ENCODE measurements around the gene ITPKC. TPM values are rescaled to one million over a fixed set of nuclear protein-coding genes. Genes with fewer than 3 reads are reported as not detected.

Gene ITPKC
- total and polyA plus RNA-seq, 2 of the 13 experiments (the other 11 are each of a cell fraction or from before 2014, with no cell fraction given) = 6.9 to 11.2 TPM

- no peak for TF ChIP-seq THAP8 (CRISPR knock-in tag; IDR thresholded peaks at IDR 0.05; ENCODE audit: borderline replicate concordance)
- no peak for TF ChIP-seq TBL1XR1 (IDR thresholded peaks at IDR 0.05; ENCODE audit: borderline replicate concordance, low read length, partially characterized antibody)
- peak; percentile 27; the same call in 1 of the 2 replicates for TF ChIP-seq THAP9 (CRISPR knock-in tag; IDR thresholded peaks at IDR 0.05; ENCODE audit: borderline replicate concordance)
- no peak for TF ChIP-seq MAF1 (CRISPR knock-in tag; IDR thresholded peaks at IDR 0.05; ENCODE audit: borderline replicate concordance)
- no peak for TF ChIP-seq ZNF629 (CRISPR knock-in tag; conservative IDR thresholded peaks at IDR 0.05)
- TF ChIP-seq ZNF451 (CRISPR knock-in tag; IDR thresholded peaks at IDR 0.05) = no peak
- no peak for TF ChIP-seq SMARCC2 (IDR thresholded peaks at IDR 0.05)
- TF ChIP-seq FOXK1 (CRISPR knock-in tag; IDR thresholded peaks at IDR 0.05; ENCODE audit: borderline replicate concordance, low read depth) = no peak
- no peak for TF ChIP-seq FOXA3 (CRISPR knock-in tag; IDR thresholded peaks at IDR 0.05)
- TF ChIP-seq ZNF782 (CRISPR knock-in tag; IDR thresholded peaks at IDR 0.05; ENCODE audit: borderline replicate concordance) = no peak
- no peak for TF ChIP-seq TGIF2 (CRISPR knock-in tag; IDR thresholded peaks at IDR 0.05)
- no peak for TF ChIP-seq ZNF737 (CRISPR knock-in tag; IDR thresholded peaks at IDR 0.05; ENCODE audit: borderline replicate concordance)
- TF ChIP-seq NCOA1 (CRISPR knock-in tag; IDR thresholded peaks at IDR 0.05) = no peak
- no peak for TF ChIP-seq CBX1 (IDR thresholded peaks at IDR 0.05; ENCODE audit: low read depth)
- no peak for TF ChIP-seq ZBTB21 (CRISPR knock-in tag; IDR thresholded peaks at IDR 0.05)
- no peak for TF ChIP-seq PITX1 (CRISPR knock-in tag; IDR thresholded peaks at IDR 0.05)
- TF ChIP-seq ZNF597 (CRISPR knock-in tag; IDR thresholded peaks at IDR 0.05) = no peak
- no peak for TF ChIP-seq ZNF704 (CRISPR knock-in tag; IDR thresholded peaks at IDR 0.05; ENCODE audit: borderline replicate concordance)
- no peak for TF ChIP-seq ZNF354B (CRISPR knock-in tag; IDR thresholded peaks at IDR 0.05)
- no peak for TF ChIP-seq ZNF251 (CRISPR knock-in tag; IDR thresholded peaks at IDR 0.05)
- no peak for TF ChIP-seq STAT5B (CRISPR knock-in tag; IDR thresholded peaks at IDR 0.05)
- TF ChIP-seq ZNF550 (CRISPR knock-in tag; IDR thresholded peaks at IDR 0.05; ENCODE audit: borderline replicate concordance) = no peak
- TF ChIP-seq DBP (CRISPR knock-in tag; IDR thresholded peaks at IDR 0.05; ENCODE audit: not compliant biosample characterization) = no peak
- 0 out of 2 replicates have a peak, but pooled peaks have one; percentile 51 for TF ChIP-seq ZBTB7A (CRISPR knock-in tag; IDR thresholded peaks at IDR 0.05)
These were observed 2.2 kb upstream of the ITPKC start (continued) for GRCh38 chr19:40714441-40715299.

Data from HepG2 (cell line).